HEK293 (cell line): ENCODE data around the gene NEO1.

Source experiments
- CTCF ChIA-PET: fragments of 350-600 bp; formaldehyde crosslinking; extraction: SDS; loops from one replicate; lab custom pipeline; 2021; ENCODE audit warnings: antibody characterized with exemption; lab: Yijun Ruan, JAX
- POLR2A ChIA-PET: fragments of 300-600 bp; formaldehyde crosslinking; extraction: SDS; loops from one replicate; lab custom pipeline; 2020; ENCODE audit warnings: antibody characterized with exemption, inconsistent platforms; lab: Yijun Ruan, JAX
- H3K27ac ChIP-seq: fragments of 200-500 bp; sonication (Bioruptor generic); 2 replicates; pipeline ENCODE4 v1.5.1; 2014; ENCODE audit warnings: low read depth, low read length, control low read depth, inconsistent platforms; ENCODE audit errors: extremely low read depth
- H3K36me3 ChIP-seq, 2 experiments: fragments of 200-500 bp in 1 of 2; sonication (Bioruptor generic) in 1 of 2; 1 replicate in 1 of 2; 2 replicates in 1 of 2; pipeline ENCODE4 v1.5.1; 2014 to 2017; ENCODE audit warnings: inconsistent platforms in 2 of 2, low read length in 2 of 2; ENCODE audit not compliant: control insufficient read depth in 2 of 2, insufficient read depth in 1 of 2
- H3K4me1 ChIP-seq: fragments of 200-500 bp; sonication (Bioruptor generic); 2 replicates; pipeline ENCODE4 v1.5.1; 2014; ENCODE audit warnings: mild to moderate bottlenecking, low read length, inconsistent platforms; ENCODE audit not compliant: control insufficient read depth, insufficient read depth
- H3K4me3 ChIP-seq: 2 replicates; pipeline ENCODE4 v1.5.1; 2011; ENCODE audit warnings: low read depth, mild to moderate bottlenecking, control low read depth, low read length, moderate library complexity
- H3K9me3 ChIP-seq: fragments of 200-500 bp; sonication (Bioruptor generic); 2 replicates; pipeline ENCODE4 v1.5.1; 2014; ENCODE audit warnings: low read depth, low read length, inconsistent platforms; ENCODE audit not compliant: control insufficient read depth, insufficient read depth
- HOXD13 ChIP-seq: sonication (generic); formaldehyde crosslinking; IDR thresholded peaks from 2 replicates; pipeline ENCODE4 v1.8.0; 2022; ENCODE audit warnings: missing genetic modification reagents, borderline replicate concordance
- MEIS1 ChIP-seq: sonication (generic); formaldehyde crosslinking; IDR thresholded peaks from 2 replicates; pipeline ENCODE4 v1.8.1; 2022; ENCODE audit warnings: missing genetic modification reagents, mild to moderate bottlenecking, borderline replicate concordance
- OSR2 ChIP-seq: fragments of 450-650 bp; formaldehyde crosslinking; IDR thresholded peaks from 2 replicates; pipeline ENCODE4 v1.5.1; 2016; ENCODE audit warnings: missing biosample characterization, missing genetic modification characterization
- PRDM4 ChIP-seq: fragments of 450-650 bp; formaldehyde crosslinking; IDR thresholded peaks from 2 replicates; pipeline ENCODE4 v1.5.1; 2017; ENCODE audit warnings: missing biosample characterization, missing genetic modification characterization
- RBAK ChIP-seq: fragments of 450-650 bp; formaldehyde crosslinking; IDR thresholded peaks from 2 replicates; pipeline ENCODE4 v1.5.1; 2016; ENCODE audit warnings: missing biosample characterization, missing genetic modification characterization
- REPIN1 ChIP-seq: fragments of 450-650 bp; formaldehyde crosslinking; IDR thresholded peaks from 2 replicates; pipeline ENCODE4 v1.5.1; 2017; ENCODE audit warnings: missing biosample characterization, missing genetic modification characterization, low read depth
- SCRT1 ChIP-seq: fragments of 450-650 bp; formaldehyde crosslinking; IDR thresholded peaks from 2 replicates; pipeline ENCODE4 v1.5.1; 2016; ENCODE audit warnings: missing biosample characterization, missing genetic modification characterization, borderline replicate concordance
- SP7 ChIP-seq: fragments of 450-650 bp; formaldehyde crosslinking; IDR thresholded peaks from 2 replicates; pipeline ENCODE4 v1.5.1; 2016; ENCODE audit warnings: missing biosample characterization, missing genetic modification characterization
- ZBTB48 ChIP-seq: fragments of 450-650 bp; formaldehyde crosslinking; IDR thresholded peaks from 2 replicates; pipeline ENCODE4 v1.5.1; 2016; ENCODE audit warnings: missing biosample characterization, missing genetic modification characterization
- ZNF19 ChIP-seq: fragments of 450-650 bp; formaldehyde crosslinking; IDR thresholded peaks from 2 replicates; pipeline ENCODE4; 2016; ENCODE audit warnings: missing biosample characterization, missing genetic modification characterization, low read depth
- ZNF280D ChIP-seq: fragments of 450-650 bp; formaldehyde crosslinking; IDR thresholded peaks from 2 replicates; pipeline ENCODE4 v1.5.1; 2016; ENCODE audit warnings: missing biosample characterization, missing genetic modification characterization
- ZNF366 ChIP-seq: fragments of 450-650 bp; formaldehyde crosslinking; conservative IDR thresholded peaks from 2 replicates; pipeline ENCODE4 v1.5.1; 2016; ENCODE audit warnings: missing biosample characterization, missing genetic modification characterization
- ZNF510 ChIP-seq: fragments of 450-650 bp; formaldehyde crosslinking; IDR thresholded peaks from 2 replicates; pipeline ENCODE4 v1.5.1; 2018; ENCODE audit warnings: mild to moderate bottlenecking, missing genetic modification characterization, missing biosample characterization; ENCODE audit not compliant: insufficient replicate concordance
- ZNF514 ChIP-seq: fragments of 450-650 bp; formaldehyde crosslinking; IDR thresholded peaks from 2 replicates; pipeline ENCODE4 v1.5.1; 2016; ENCODE audit warnings: missing biosample characterization, missing genetic modification characterization
- ZNF548 ChIP-seq: fragments of 450-650 bp; formaldehyde crosslinking; IDR thresholded peaks from 2 replicates; pipeline ENCODE4 v1.5.1; 2016; ENCODE audit warnings: missing biosample characterization, missing genetic modification characterization
- ZNF561 ChIP-seq: fragments of 450-650 bp; IDR thresholded peaks from 2 replicates; pipeline ENCODE4 v1.5.1; 2018; ENCODE audit warnings: missing biosample characterization, missing genetic modification characterization, borderline replicate concordance
- ZNF596 ChIP-seq: fragments of 450-650 bp; IDR thresholded peaks from 2 replicates; pipeline ENCODE4 v1.5.0; 2018; ENCODE audit warnings: missing biosample characterization, mild to moderate bottlenecking, missing genetic modification characterization, moderate library complexity
- ZNF624 ChIP-seq: fragments of 450-650 bp; formaldehyde crosslinking; IDR thresholded peaks from 2 replicates; pipeline ENCODE4 v1.5.1; 2017; ENCODE audit warnings: missing biosample characterization, missing genetic modification characterization
- ZNF629 ChIP-seq: fragments of 450-650 bp; formaldehyde crosslinking; IDR thresholded peaks from 2 replicates; pipeline ENCODE4 v1.5.1; 2017; ENCODE audit warnings: missing biosample characterization, missing genetic modification characterization
- ZNF639 ChIP-seq: fragments of 450-650 bp; formaldehyde crosslinking; IDR thresholded peaks from 2 replicates; pipeline ENCODE4 v1.5.1; 2016; ENCODE audit warnings: missing biosample characterization, missing genetic modification characterization
- ZNF704 ChIP-seq: fragments of 450-650 bp; formaldehyde crosslinking; IDR thresholded peaks from 2 replicates; pipeline ENCODE4 v1.5.1; 2016; ENCODE audit warnings: missing biosample characterization, missing genetic modification characterization
- ZNF76 ChIP-seq: fragments of 450-650 bp; formaldehyde crosslinking; IDR thresholded peaks from 2 replicates; pipeline ENCODE4; 2016; ENCODE audit warnings: low read depth, missing biosample characterization, missing genetic modification characterization, borderline replicate concordance
- ZNF837 ChIP-seq: fragments of 450-650 bp; formaldehyde crosslinking; IDR thresholded peaks from 2 replicates; pipeline ENCODE4 v1.5.1; 2016; ENCODE audit warnings: missing biosample characterization, missing genetic modification characterization
- ZNF843 ChIP-seq: fragments of 450-650 bp; formaldehyde crosslinking; IDR thresholded peaks from 2 replicates; pipeline ENCODE4 v1.5.1; 2016; ENCODE audit warnings: missing biosample characterization, missing genetic modification characterization
- ZSCAN5A ChIP-seq: fragments of 450-650 bp; formaldehyde crosslinking; IDR thresholded peaks from 2 replicates; pipeline ENCODE4 v1.5.1; 2016; ENCODE audit warnings: missing biosample characterization, missing genetic modification characterization

The NEO1 gene

GRCh38 chr15:73308305-73308704, 256.0 kb downstream of the NEO1 start:
- H3K9me3 ChIP-seq = no peaks in the 10 kb centered on the region
- H3K4me1 ChIP-seq = no peaks in the 10 kb centered on the region
- POLR2A ChIA-PET = interaction anchor here (1.0 kb wide), 1 partner anchor 326 kb away, joined by 3 read pairs; no protein-coding TSS in a partner anchor
- H3K36me3 ChIP-seq = peaks cover 8 to 16% of the 10 kb centered on the region in 2 experiments; a peak in 2 of 3 replicates
- no peak overlapping the region for H3K27ac ChIP-seq
- CTCF ChIA-PET = interaction anchor here (0.6 to 2.6 kb wide), 6 partner anchors 19 to 599 kb away, joined by 3 to 15 read pairs (median 6); no protein-coding TSS in a partner anchor
- no peak overlapping the region for H3K4me3 ChIP-seq
- TF ChIP-seq ZNF639 (tag by site-specific recombination) (no peak), ZNF629 (tag by site-specific recombination) (no peak), ZNF843 (tag by site-specific recombination) (no peak), REPIN1 (tag by site-specific recombination) (no peak), ZNF514 (tag by site-specific recombination) (no peak), ZNF510 (no peak), MEIS1 (CRISPR knock-in tag) (no peak), ZNF596 (tag by site-specific recombination) (no peak), ZBTB48 (tag by site-specific recombination) (no peak), OSR2 (tag by site-specific recombination) (no peak), ZNF561 (tag by site-specific recombination) (no peak), ZNF548 (tag by site-specific recombination) (no peak), HOXD13 (CRISPR knock-in tag) (no peak)

GRCh38 chr15:73313861-73314260, 261.6 kb downstream of the NEO1 start:
- H3K27ac ChIP-seq = no peak overlapping the region
- TF ChIP-seq ZNF639 (tag by site-specific recombination) (no peak), ZNF19 (no peak), ZSCAN5A (tag by site-specific recombination) (no peak), ZNF624 (tag by site-specific recombination) (no peak), ZNF280D (tag by site-specific recombination) (no peak), RBAK (tag by site-specific recombination) (no peak), SCRT1 (no peak), SP7 (tag by site-specific recombination) (no peak), ZNF76 (no peak), ZNF366 (tag by site-specific recombination) (no peak), HOXD13 (CRISPR knock-in tag) (no peak), REPIN1 (tag by site-specific recombination) (no peak), ZNF704 (no peak), PRDM4 (tag by site-specific recombination) (no peak), ZNF837 (tag by site-specific recombination) (no peak)

More at GRCh38 chr15:73313861-73314260, 261.6 kb downstream of the NEO1 start:
- no peak overlapping the region for H3K4me3 ChIP-seq
- POLR2A ChIA-PET = no interaction called here
- H3K9me3 ChIP-seq = no peaks in the 10 kb centered on the region
- CTCF ChIA-PET = interaction anchor here (0.7 to 2.8 kb wide), 3 partner anchors 8 to 321 kb away, joined by 3 to 6 read pairs (median 3); no protein-coding TSS in a partner anchor
- H3K4me1 ChIP-seq = no peaks in the 10 kb centered on the region
- H3K36me3 ChIP-seq = no peaks in the 10 kb centered on the region; a peak in 1 of 3 replicates
